Left colon (tissue), 2 donors: ENCODE results near the gene RHOD. TPM values are rescaled to one million over a fixed set of nuclear protein-coding genes. Genes with fewer than 3 reads are reported as not detected.

ENCODE experiments used
- microRNA-seq, 2 donors: library from miRNA; unstranded; fragments of <30 nt; microRNA quantifications; one replicate each; pipeline versions ENCODE4 v1.1.0 to v1.2.0, GENCODE V29; 2020
- total RNA-seq, 2 donors: library from RNA; stranded (reverse); fragmentation: NEBNext Ultra II Directional; extraction: Animal tissue kit (Norgen Biotek cat#: 25700); gene quantifications; one replicate each; pipeline ENCODE4 v1.2.1, GENCODE V29; 2021
- donor health status: DM: no; HTN: no; CAD: no.
- donor health status: DM: yes; HTN: yes; CAD: no.

RHOD gene
- total RNA-seq, 2 donors from 2014 or later, result 9.7 to 10.0 TPM

Small RNA genes lying within 50 kb of the gene (microRNA-seq; reads per million reads assigned to microRNA genes)
- gene MIR6860, result 0 reads per million in 2 donors

Other genes with a start within 250 kb of the RHOD start
- gene RCE1, start 213.4 kb upstream of the RHOD start, total RNA-seq, result 10 to 100 TPM; 25.5 to 28.3 TPM
- 10 to 100 TPM; 32.7 to 46.3 TPM for gene LRFN4, start 199.8 kb upstream of the RHOD start, total RNA-seq
- gene PC, start 98.5 kb upstream of the RHOD start, total RNA-seq, result 10 to 100 TPM; 47.2 to 65.2 TPM
- 10 to 100 TPM; 24.5 to 82.9 TPM for gene C11orf86, start 81.5 kb upstream of the RHOD start, total RNA-seq
- under 1 TPM; 0.43 to 0.47 TPM for gene SYT12, start 33.7 kb upstream of the RHOD start, total RNA-seq
- 10 to 100 TPM; 62.3 to 71.9 TPM for gene KDM2A, start 62.4 kb downstream of the RHOD start, total RNA-seq
- 100 to 1,000 TPM in 1 of 2 donors, 10 to 100 TPM in 1; 95.8 to 119 TPM for gene GRK2, start 209.6 kb downstream of the RHOD start, total RNA-seq
- gene ANKRD13D, start 232.5 kb downstream of the RHOD start, total RNA-seq, result 10 to 100 TPM; 26.9 to 29.6 TPM
- 10 to 100 TPM; 74.9 to 79.3 TPM for gene SSH3, start 246.7 kb downstream of the RHOD start, total RNA-seq